Fibroblast of peridontal ligament (primary cell): ENCODE results near the gene SLC17A7.

ENCODE experiments used
- DNase-seq: peaks from one replicate; pipeline ENCODE4 v3.0.0-alpha.2; 2010; ENCODE audit errors: extremely low read depth

SLC17A7 gene

GRCh38 chr19:49427855-49428546 lies 13.3 kb downstream of the SLC17A7 start:
- no peak for DNase-seq

GRCh38 chr19:49427339-49427738 lies 14.0 kb downstream of the SLC17A7 start:
- DNase-seq: no peak

- no peak for DNase-seq
Measured at GRCh38 chr19:49425922-49426592, 15.3 kb downstream of the SLC17A7 start.

GRCh38 chr19:49425178-49425577 lies 16.1 kb downstream of the SLC17A7 start, which contains the start of gene GFY:
Gene GFY, plus strand, starts transcription at chr19:49425388. Its CDS starts 1,043 bp downstream, at chr19:49426431.
- DNase-seq: no peak

- DNase-seq: no peak
Measured at GRCh38 chr19:49423985-49424303, 17.4 kb downstream of the SLC17A7 start.

GRCh38 chr19:49423071-49423984 lies 18.0 kb downstream of the SLC17A7 start, which contains the start of gene PTH2:
Gene PTH2, minus strand, starts transcription at chr19:49423441. Its CDS starts 102 bp downstream, at chr19:49423339.
- DNase-seq: no peak

- DNase-seq: no peak
Measured at GRCh38 chr19:49422407-49423070, 18.8 kb downstream of the SLC17A7 start.

GRCh38 chr19:49421878-49422202 lies 19.5 kb downstream of the SLC17A7 start:
- DNase-seq: no peak

- DNase-seq: peak; percentile 40
Measured at GRCh38 chr19:49421039-49421877, 20.1 kb downstream of the SLC17A7 start.

GRCh38 chr19:49420227-49420626 lies 21.1 kb downstream of the SLC17A7 start:
- no peak for DNase-seq

- DNase-seq: no peak
Measured at GRCh38 chr19:49419173-49419572, 22.2 kb downstream of the SLC17A7 start.

GRCh38 chr19:49418511-49418910 lies 22.8 kb downstream of the SLC17A7 start:
- no peak for DNase-seq

- DNase-seq: no peak
Measured at GRCh38 chr19:49417088-49417487, 24.2 kb downstream of the SLC17A7 start.

GRCh38 chr19:49415810-49416200 lies 25.5 kb downstream of the SLC17A7 start:
- no peak for DNase-seq

- DNase-seq: peak; percentile 63
Measured at GRCh38 chr19:49415102-49415809, 26.1 kb downstream of the SLC17A7 start.

- DNase-seq: no peak
Measured at GRCh38 chr19:49414256-49414655, 27.1 kb downstream of the SLC17A7 start.

- peak; percentile 41 for DNase-seq
Measured at GRCh38 chr19:49413348-49413747, 28.0 kb downstream of the SLC17A7 start.

GRCh38 chr19:49411681-49412326 lies 29.5 kb downstream of the SLC17A7 start:
- no peak for DNase-seq

GRCh38 chr19:49409441-49410029 lies 31.8 kb downstream of the SLC17A7 start:
- no peak for DNase-seq
